Endothelial cell of umbilical vein (primary cell): ENCODE measurements around the gene LXN. TPM values are rescaled to one million over a fixed set of nuclear protein-coding genes. Genes with fewer than 3 reads are reported as not detected.

ENCODE experiments used
- BruUV-seq: library from RNA; stranded (reverse); fragments of 400-500 nt; replicated peaks from 2 replicates; lab custom pipeline; 2021; lab: Mats Ljungman, UMichigan
- CTCF ChIA-PET: fragments of 300-600, 350-600 bp; sonication (Branson Sonifier 250); formaldehyde crosslinking; loops from one replicate; lab custom pipeline; 2021; ENCODE audit warnings: antibody characterized with exemption, inconsistent platforms; lab: Charles Lee
- POLR2A ChIA-PET: fragments of 300-600, 350-600 bp; sonication (Branson Sonifier 250); formaldehyde crosslinking; loops from one replicate; lab custom pipeline; 2021; ENCODE audit warnings: antibody characterized with exemption, inconsistent platforms; lab: Charles Lee
- DNase-seq: peaks from one replicate; pipeline ENCODE4 v3.0.0-alpha.2; 2011; ENCODE audit warnings: low read depth, low spot score
- FAIRE-seq: peaks from 2 replicates; lab custom pipeline; 2011; peaks lifted over from hg19 to GRCh38; lab: Jason Lieb, UNC
- H2AFZ ChIP-seq: 2 replicates; pipeline ENCODE4 v1.6.0; 2012; ENCODE audit warnings: low read depth, low read length, control low read depth, inconsistent platforms
- H3K27ac ChIP-seq: 2 replicates; pipeline ENCODE4 v1.5.1; 2011; ENCODE audit warnings: low read depth, mild to moderate bottlenecking, control low read depth, low read length, moderate library complexity; ENCODE audit not compliant: insufficient read depth
- H3K27me3 ChIP-seq, 2 experiments: 2 replicates each; pipeline versions ENCODE4 v1.6.0 to v1.6.1; 2011; ENCODE audit warnings: low read length in 2 of 2, mixed read lengths in 1 of 2; ENCODE audit not compliant: control insufficient read depth in 2 of 2, insufficient read depth in 2 of 2
- H3K36me3 ChIP-seq, 2 experiments: 2 replicates in 1 of 2; 3 replicates in 1 of 2; pipeline ENCODE4 v1.5.1; 2011; ENCODE audit warnings: low read length in 2 of 2, mild to moderate bottlenecking in 1 of 2, moderate library complexity in 1 of 2; ENCODE audit not compliant: control insufficient read depth in 2 of 2, insufficient read depth in 2 of 2; ENCODE audit errors: extremely low read depth in 1 of 2
- H3K4me1 ChIP-seq: 3 replicates; pipeline ENCODE4 v1.5.1; 2011; ENCODE audit warnings: mild to moderate bottlenecking, low read length; ENCODE audit not compliant: control insufficient read depth, insufficient read depth; ENCODE audit errors: extremely low read depth
- H3K4me2 ChIP-seq: 2 replicates; pipeline ENCODE4 v1.6.1; 2011; ENCODE audit warnings: low read length, control low read depth, mixed read lengths; ENCODE audit not compliant: insufficient read depth
- H3K4me3 ChIP-seq, 3 experiments: fragments of 200-600 bp in 1 of 3; sonication (generic), shearing (Covaris generic) in 1 of 3; replicated peaks in 1 of 3; 2 replicates each; pipeline ENCODE4 v1.5.1; 2011 to 2016; ENCODE audit warnings: control low read depth in 3 of 3, low read length in 3 of 3, mild to moderate bottlenecking in 2 of 3, inconsistent platforms in 1 of 3, low read depth in 1 of 3, moderate library complexity in 1 of 3; ENCODE audit not compliant: insufficient read depth in 1 of 3
- H3K79me2 ChIP-seq: 2 replicates; pipeline ENCODE4 v1.6.0; 2012; ENCODE audit warnings: low read length, inconsistent platforms; ENCODE audit not compliant: control insufficient read depth, insufficient read depth
- H3K9ac ChIP-seq: replicated peaks from 2 replicates; pipeline ENCODE3; 2011; ENCODE audit warnings: low read length, control low read depth; ENCODE audit not compliant: insufficient read depth; ENCODE audit errors: extremely low read depth
- H3K9me1 ChIP-seq: replicated peaks from 3 replicates; pipeline ENCODE4 v1.6.0; 2011; ENCODE audit warnings: mild to moderate bottlenecking, low read length; ENCODE audit not compliant: control insufficient read depth, insufficient read depth; ENCODE audit errors: extremely low read depth
- H3K9me3 ChIP-seq: replicated peaks from 2 replicates; pipeline ENCODE4 v1.5.1; 2012; ENCODE audit warnings: low read length, inconsistent platforms; ENCODE audit not compliant: control insufficient read depth, insufficient read depth
- H4K20me1 ChIP-seq: replicated peaks from 2 replicates; pipeline ENCODE3; 2011; ENCODE audit warnings: mild to moderate bottlenecking, low read length; ENCODE audit not compliant: control insufficient read depth, insufficient read depth; ENCODE audit errors: extremely low read depth
- CTCF ChIP-seq, 2 donors: IDR thresholded peaks; 1 replicate in 1 of 2; 2 replicates in 1 of 2; pipeline ENCODE4 v1.5.1; 2011; ENCODE audit warnings: low read length in 2 of 2, mild to moderate bottlenecking in 2 of 2, moderate library complexity in 2 of 2, control low read depth in 1 of 2, inconsistent platforms in 1 of 2, low read depth in 1 of 2; ENCODE audit not compliant: insufficient read depth in 1 of 2; ENCODE audit errors: extremely low read depth in 1 of 2
- EZH2 ChIP-seq: IDR thresholded peaks from 2 replicates; pipeline ENCODE4 v1.6.1; 2012; ENCODE audit warnings: borderline replicate concordance, low read depth, mild to moderate bottlenecking, moderate library complexity, low read length, inconsistent platforms; ENCODE audit not compliant: severe bottlenecking
- FOS ChIP-seq: IDR thresholded peaks from 2 replicates; pipeline ENCODE4 v1.6.1; 2011; ENCODE audit warnings: mild to moderate bottlenecking, low read length, moderate library complexity, borderline replicate concordance; ENCODE audit not compliant: insufficient read depth
- GATA2 ChIP-seq: IDR thresholded peaks from 2 replicates; pipeline ENCODE4 v1.7.0; 2011; ENCODE audit warnings: low read depth, mild to moderate bottlenecking, moderate library complexity, mixed read lengths, low read length; ENCODE audit not compliant: insufficient read length, insufficient read depth
- JUN ChIP-seq: IDR thresholded peaks from 2 replicates; pipeline ENCODE4 v1.6.1; 2011; ENCODE audit warnings: borderline replicate concordance, low read depth; ENCODE audit not compliant: insufficient read length, insufficient read depth
- MAX ChIP-seq: IDR thresholded peaks from 2 replicates; pipeline ENCODE4 v1.6.1; 2011; ENCODE audit not compliant: insufficient read depth, insufficient read length
- MYC ChIP-seq: IDR thresholded peaks from one replicate; pipeline ENCODE4 v1.6.1; 2011; ENCODE audit warnings: mild to moderate bottlenecking, low read depth, low read length
- POLR2A ChIP-seq: IDR thresholded peaks from 2 replicates; pipeline ENCODE4 v1.6.1; 2012; ENCODE audit warnings: low read depth, mild to moderate bottlenecking, control low read depth, low read length
- POLR2AphosphoS5 ChIP-seq: IDR thresholded peaks from 2 replicates; pipeline ENCODE4 v1.6.1; 2012; ENCODE audit warnings: low read depth, mild to moderate bottlenecking, control low read depth, low read length, moderate library complexity; ENCODE audit not compliant: insufficient read depth
- dilution Hi-C: fragments of 300-500 bp; cut with MboI; formaldehyde crosslinking; loops from one replicate; pipeline ENCODE4 v1.15.0; 2019; ENCODE audit warnings: low sequenced_read_pairs; ENCODE audit not compliant: extremely low pct_ligation_motif_present
- intact Hi-C: fragments of 100-400 bp; cut with micrococcal nuclease; formaldehyde crosslinking; loops from one replicate; pipeline ENCODE4 v1.10.0; 2022
- polyA plus RNA-seq, 4 experiments: library from polyadenylated mRNA; depleted of rRNA in 3 of 4; stranded (reverse) in 3 of 4; unstranded in 1 of 4; fragments of >200 nt; gene quantifications; 2 replicates each; pipeline versions ENCODE4 v1.2.1 to v1.2.3, GENCODE V29; 2011 to 2012; ENCODE audit warnings: missing spikeins in 1 of 4
- total RNA-seq: library from RNA; stranded (reverse); gene quantifications from 2 replicates; pipeline ENCODE4 v1.2.3, GENCODE V29; 2021

Gene LXN
- total and polyA plus RNA-seq, 2 donors (not counting 3 experiments of a cell fraction or from before 2014, with no cell fraction given), result 56.9 to 118 TPM

GRCh38 chr3:158651192-158651591, 21.3 kb downstream of the LXN start:
- Histone ChIP-seq H3K27me3 (no peaks in the 10 kb centered on the region), H3K27ac (no peak overlapping the region), H3K9ac (no peak overlapping the region), H2AFZ (no peak overlapping the region), H3K4me1 (peaks cover 23% of the 10 kb centered on the region), H3K36me3 (peaks cover under 1 to 26% of the 10 kb centered on the region in 2 experiments), H3K9me3 (no peaks in the 10 kb centered on the region), H3K4me2 (no peak overlapping the region), H3K4me3 (no peak overlapping the region), H4K20me1 (no peaks in the 10 kb centered on the region), H3K9me1 (no peaks in the 10 kb centered on the region), H3K79me2 (peaks cover 10% of the 10 kb centered on the region)
- TF ChIP-seq EZH2 (no peak), FOS (no peak), POLR2AphosphoS5 (no peak), POLR2A (no peak), MAX (no peak), MYC (no peak), JUN (no peak), CTCF (IDR thresholded peaks at IDR 0.05; ENCODE audit: extremely low read depth in 1 of 2, insufficient read depth in 1 of 2, low read depth in 1 of 2, low read length in 2 of 2) (no peak), GATA2 (no peak)
- no TSS peak for BruUV-seq
- ChIA-PET CTCF (interaction anchor here (0.9 to 4.0 kb wide), 4 partner anchors 8 to 138 kb away, joined by 3 to 19 read pairs (median 10); no protein-coding TSS in a partner anchor), POLR2A (no interaction called here)
- intact Hi-C loops, result loop anchor here (10.0 kb wide), 1 partner anchor 1114 kb away; no protein-coding TSS in a partner anchor
- dilution Hi-C loops, result no loop called here
- FAIRE-seq (no peak), DNase-seq (no peak)
